CD4-positive, alpha-beta T cell treated with Interleukin-17A for 1 hour (primary cell): ENCODE measurements around the gene IGSF10.

Source experiments
- DNase-seq: peaks from one replicate; pipeline ENCODE4 v3.0.0-alpha.2; 2020

The IGSF10 gene

DNA sequence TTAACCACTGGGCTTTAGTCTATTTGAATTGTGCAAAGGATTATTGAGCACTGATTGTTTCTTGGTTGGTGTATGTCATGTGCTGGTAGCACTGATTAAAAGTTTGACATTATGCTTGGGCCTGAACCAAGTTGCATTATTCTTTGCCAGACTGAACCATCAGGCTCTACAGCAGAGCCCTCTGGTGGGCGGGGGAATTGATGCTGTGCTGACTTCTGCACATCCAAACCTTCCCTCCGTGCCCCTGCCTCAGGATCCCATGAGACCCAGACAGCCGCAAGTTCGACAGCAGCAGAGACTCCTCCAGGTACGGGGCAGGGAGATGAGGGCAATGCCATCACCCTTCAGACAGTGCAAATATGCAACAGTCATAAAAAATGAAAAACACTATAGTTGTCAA lies 47.9 kb downstream of the IGSF10 start:
- DNase-seq: no peak
